HG03280 (cell line): ENCODE measurements around the gene PRKAG2.

ENCODE experiments used
- ATAC-seq: cut with Tn5 transposase; IDR thresholded peaks from one replicate; pipeline ENCODE4 v1.9.1; 2021; ENCODE audit warnings: mild to moderate bottlenecking, moderate library complexity; ENCODE audit not compliant: unreplicated experiment

Gene PRKAG2

GRCh38 chr7:151900986-151901621 is 24.2 kb upstream of the PRKAG2 start:
- no peak for ATAC-seq

DNA sequence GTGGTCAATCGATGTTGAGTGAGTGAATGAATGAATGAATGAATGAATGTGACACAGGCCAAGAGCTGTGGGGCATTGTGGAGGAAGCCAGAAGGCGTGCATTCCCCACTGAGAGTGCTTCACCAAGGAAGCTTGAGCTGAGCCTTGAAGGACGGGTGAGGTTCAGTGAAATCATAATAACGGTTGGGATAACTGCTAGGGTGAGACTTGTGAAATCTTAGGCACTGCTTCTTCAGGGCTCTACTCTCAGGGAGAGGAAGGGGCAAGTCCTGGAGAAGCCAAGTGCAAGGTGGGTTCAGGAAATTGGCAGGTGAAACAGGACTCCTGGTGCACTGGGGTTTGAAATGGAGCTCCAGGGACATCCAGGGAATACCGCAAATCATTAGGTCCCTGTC is 23.7 kb upstream of the PRKAG2 start:
- no peak for ATAC-seq

DNA sequence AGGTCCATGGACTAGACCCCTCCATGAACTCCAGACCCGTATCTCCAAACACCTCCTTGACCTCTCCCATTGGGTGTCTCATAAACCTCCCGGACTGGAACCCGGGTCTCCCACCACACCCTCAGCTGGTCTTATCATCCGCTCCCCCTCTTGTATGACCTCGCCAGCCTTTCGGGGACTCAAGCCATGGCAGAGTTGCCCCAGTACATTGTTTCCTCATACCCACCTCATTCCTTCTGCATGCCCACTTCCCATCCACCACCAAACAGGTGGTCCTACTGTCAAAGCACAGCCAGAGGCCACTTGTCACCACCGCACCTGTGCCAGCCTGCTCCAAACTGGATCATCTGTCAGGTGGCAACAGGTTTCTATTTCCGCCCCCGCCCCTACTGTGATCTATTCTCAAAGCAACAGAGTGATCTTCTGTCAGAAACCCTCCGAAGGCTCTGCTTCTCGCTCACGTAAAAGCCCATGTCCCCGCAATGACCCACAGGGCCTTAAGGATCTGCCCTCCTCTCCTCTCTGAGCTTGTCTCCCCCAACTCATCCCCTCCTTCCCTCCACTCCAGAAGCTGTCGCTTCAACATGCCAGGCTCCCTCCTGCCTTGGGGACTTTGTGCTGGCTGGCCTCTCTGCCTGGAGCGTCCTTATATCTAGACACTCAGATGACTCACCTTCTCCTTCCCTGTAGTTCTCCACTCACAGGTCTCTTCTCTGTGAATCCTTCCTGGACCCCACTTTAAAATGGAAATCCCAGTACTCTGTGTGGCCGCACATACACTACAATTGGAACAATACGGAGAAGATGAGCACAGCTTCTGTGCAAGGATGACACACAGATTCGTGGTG is 22.8 kb upstream of the PRKAG2 start:
- no peak for ATAC-seq

DNA sequence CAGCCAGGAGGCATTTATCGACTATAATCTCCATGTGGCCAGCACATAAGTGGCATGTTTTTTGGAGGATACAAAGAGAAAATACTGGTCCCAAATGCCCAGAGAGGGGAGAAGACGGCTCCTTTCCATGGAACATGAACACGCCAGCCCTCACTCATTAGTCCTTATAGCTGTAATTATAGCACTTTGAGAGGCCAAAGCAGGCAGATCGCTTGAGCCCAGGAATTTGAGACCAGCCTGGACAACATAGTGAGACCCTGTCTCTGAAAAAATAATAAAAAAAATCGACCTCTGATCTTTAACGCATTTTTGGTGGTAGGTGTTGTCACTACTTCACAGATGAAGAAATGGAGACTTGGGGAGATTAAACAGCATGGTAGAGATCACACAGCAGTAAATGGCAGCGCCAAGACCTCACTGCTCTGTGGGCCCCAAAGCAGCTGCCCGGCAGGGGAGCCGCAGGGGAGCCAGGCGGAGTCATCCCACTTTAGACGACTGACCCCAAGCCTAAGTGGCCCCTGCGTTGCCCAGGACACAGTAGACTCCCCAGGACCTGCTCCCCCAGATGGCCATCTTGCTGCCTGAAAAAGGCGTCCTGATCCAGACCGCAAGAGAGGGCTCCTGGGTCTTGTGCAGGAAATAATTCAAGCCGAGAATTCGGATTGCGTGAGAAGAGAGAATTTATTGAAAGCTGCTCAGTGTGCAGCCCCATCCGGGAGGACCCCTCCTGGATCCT is 21.2 kb upstream of the PRKAG2 start:
- ATAC-seq: no peak

GRCh38 chr7:151897161-151897731 is 20.3 kb upstream of the PRKAG2 start:
- no peak for ATAC-seq

- no peak for ATAC-seq
These were observed 19.6 kb upstream of the PRKAG2 start for GRCh38 chr7:151896486-151896885.

DNA sequence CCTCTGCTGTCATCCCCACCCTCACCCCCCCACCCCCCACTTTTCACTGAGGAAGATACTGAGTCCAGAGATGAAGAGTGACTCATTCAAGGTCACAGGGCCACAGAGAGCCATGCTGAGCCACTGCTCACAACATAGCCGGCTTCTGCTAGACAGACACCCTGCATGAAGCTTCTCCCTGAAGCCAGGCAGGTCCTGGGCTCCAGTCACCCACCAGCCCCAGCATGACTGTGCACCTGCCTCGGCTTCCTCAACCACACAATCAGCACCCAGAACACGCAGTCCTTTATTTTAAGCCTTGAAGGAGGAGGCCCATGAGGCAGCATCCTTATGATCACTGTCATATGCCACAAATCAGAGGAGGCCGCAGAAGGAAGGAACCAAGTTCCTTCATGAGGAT is 19.2 kb upstream of the PRKAG2 start:
- ATAC-seq: no peak

GRCh38 chr7:151895631-151896031 is 18.7 kb upstream of the PRKAG2 start:
- ATAC-seq: no peak

DNA sequence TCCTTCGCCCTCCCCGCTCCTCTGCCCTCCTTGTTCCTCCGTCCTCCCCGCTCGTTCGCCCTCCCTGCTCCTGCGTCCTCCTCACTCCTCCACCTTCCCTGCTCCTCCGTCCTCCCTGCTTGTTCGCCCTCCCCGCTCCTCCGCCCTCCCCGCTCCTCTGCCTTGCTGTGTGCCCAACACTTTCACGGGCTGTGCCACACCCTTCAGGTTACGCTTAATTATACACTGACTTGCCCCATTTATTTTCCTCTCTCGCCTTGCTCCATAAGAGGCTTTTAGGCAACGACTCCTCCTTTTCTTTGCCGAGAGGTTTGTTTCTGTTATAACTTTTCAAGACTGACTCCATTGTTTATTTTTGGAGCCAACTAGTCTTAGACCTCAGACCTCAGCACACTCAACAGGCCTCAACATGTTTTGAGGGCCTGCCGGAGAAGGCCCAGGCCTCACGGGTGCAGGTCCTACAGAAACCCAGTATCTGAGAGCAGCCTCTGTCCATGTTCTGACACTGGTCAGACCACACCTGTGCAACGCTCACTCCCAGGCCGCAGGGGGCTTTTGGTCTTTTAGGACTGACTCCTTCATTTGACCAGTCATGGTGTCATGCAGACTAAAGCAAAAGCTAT is 18.2 kb upstream of the PRKAG2 start:
- no peak for ATAC-seq

- ATAC-seq: no peak
These were observed 17.4 kb upstream of the PRKAG2 start for GRCh38 chr7:151894111-151895007.

- no peak for ATAC-seq
These were observed 16.5 kb upstream of the PRKAG2 start for GRCh38 chr7:151893405-151893923.

DNA sequence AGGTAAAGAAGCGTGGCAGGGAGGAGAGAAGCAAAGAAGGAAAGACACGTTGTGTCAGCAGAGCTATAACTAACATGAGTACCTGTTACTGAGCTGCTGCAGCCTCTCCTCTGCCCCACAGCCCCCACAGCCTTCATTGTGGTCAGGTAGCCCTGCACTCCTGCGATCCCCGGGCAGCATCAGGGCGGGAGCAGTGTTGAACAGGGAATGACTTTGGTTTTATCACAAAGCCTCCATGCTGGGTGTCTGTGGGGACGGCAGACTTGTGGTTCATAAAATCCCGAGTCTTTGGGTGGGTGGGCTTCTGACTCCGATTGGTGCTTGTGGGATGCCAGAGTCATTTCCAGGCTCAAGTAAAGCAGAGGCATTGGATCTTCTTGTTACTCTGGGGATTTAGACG is 14.8 kb upstream of the PRKAG2 start:
- ATAC-seq: no peak

GRCh38 chr7:151891182-151891581 is 14.3 kb upstream of the PRKAG2 start:
- no peak for ATAC-seq

GRCh38 chr7:151890355-151891004 is 13.6 kb upstream of the PRKAG2 start:
- ATAC-seq: no peak

- no peak for ATAC-seq
These were observed 12.8 kb upstream of the PRKAG2 start for GRCh38 chr7:151889406-151890354.

DNA sequence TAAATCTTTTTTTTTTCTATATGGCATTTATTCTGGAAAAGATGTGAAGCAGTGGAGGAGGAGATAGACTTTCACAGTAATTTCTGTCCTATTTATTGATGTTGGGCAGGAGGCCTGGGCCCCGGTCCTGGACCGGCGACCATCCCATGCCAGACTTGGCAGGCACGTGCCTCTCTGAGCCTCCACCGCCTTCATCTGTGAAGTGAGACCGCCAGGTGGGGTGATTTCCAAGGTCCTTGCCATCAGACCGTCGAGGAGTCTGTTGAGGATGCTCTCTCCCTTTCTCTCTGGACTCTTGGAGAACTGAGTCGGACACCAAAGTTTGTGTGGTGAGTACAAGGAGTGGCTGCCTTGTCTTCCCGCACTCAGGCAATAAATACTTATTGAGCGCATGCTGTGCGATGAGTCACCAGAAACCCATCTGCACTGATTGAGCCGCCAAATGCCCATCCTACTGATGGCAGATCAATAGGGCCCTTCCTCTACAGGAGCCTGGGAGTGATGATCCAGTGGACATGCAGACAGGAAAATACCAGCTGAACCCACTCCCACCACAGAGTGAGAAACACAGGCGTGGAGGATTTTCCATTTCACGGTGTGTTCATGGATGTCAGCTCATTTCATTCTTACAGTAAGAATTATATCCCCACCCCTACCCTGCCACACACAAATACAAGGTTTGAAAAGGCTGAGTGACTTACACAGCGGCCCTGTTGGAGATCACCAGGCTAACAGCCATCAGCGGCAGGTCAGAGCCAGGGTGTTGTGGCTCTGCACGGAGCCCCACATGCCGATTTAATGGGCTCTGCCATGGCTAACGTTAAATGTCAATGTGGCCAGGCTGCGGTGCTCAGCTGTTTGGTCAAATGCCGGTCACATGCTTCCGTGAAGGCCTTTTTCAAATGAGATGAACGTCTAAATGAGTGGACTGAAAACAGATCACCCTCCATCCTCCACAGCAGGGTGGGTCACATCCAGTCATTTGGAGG is 11.5 kb upstream of the PRKAG2 start:
- ATAC-seq: no peak

DNA sequence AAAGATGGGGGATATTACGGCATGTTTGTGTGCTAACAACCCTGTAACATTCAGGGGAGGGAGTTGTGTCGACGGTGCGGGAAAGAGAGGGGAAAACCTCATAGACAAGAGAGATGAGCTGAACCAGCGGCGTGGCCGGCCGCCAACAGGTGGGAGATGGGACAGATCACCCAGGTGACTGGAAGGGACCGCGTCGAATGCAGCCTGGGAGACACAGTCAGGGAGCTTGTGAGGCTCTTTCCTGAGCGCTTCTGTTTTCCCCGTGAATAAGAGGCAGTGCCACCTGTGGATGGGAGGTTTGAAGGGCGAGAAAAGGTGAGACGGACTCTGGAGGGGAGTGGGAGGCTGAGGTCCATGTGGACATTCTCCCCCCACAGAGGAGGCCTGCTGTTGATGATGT is 9.9 kb upstream of the PRKAG2 start:
- ATAC-seq: no peak
